ENCODE results near the gene PIEZO1. TPM values are rescaled to one million over a fixed set of nuclear protein-coding genes. Genes with fewer than 3 reads are reported as not detected.
A peak's percentile ranks its signal among the peaks of the same experiment; 100 is the strongest.
"Not testable (repeated sequence)": the region's sequence is repeated elsewhere in the genome, so short reads cannot be mapped to it uniquely, and the experiment has no call there.

The PIEZO1 gene
- total RNA-seq, 2 experiments from 2014 or later = 269 to 347 TPM

GRCh38 chr16:88790312-88791211 is 5.5 kb upstream of the PIEZO1 start:
- DNase-seq = peak; percentile 81
- peak overlapping the region; percentile 60 for H3K4me3 Mint-ChIP-seq
- peaks cover 53% of the 10 kb centered on the region for H3K4me1 Mint-ChIP-seq
- H3K36me3 Mint-ChIP-seq = no peaks in the 10 kb centered on the region
- peak overlapping the region; percentile 86 for H3K27ac Mint-ChIP-seq
- no peaks in the 10 kb centered on the region for H3K9me3 Mint-ChIP-seq (ENCODE audit: low read depth)
- ATAC-seq = peak; percentile 75
- no peaks in the 10 kb centered on the region for H3K27me3 Mint-ChIP-seq
- CTCF ChIA-PET = interaction anchor here (1.0 kb wide), 1 partner anchor 109 kb away, joined by 3 read pairs; no protein-coding TSS in a partner anchor

- Mint-ChIP-seq H3K27ac (peak overlapping the region; percentile 86), H3K4me3 (peak overlapping the region; percentile 60), H3K4me1 (peaks cover 46% of the 10 kb centered on the region), H3K36me3 (no peaks in the 10 kb centered on the region), H3K9me3 (ENCODE audit: low read depth) (no peaks in the 10 kb centered on the region), H3K27me3 (no peaks in the 10 kb centered on the region)
- CTCF ChIA-PET = interaction anchor here (1.0 to 4.9 kb wide), 2 partner anchors 47 to 108 kb away, joined by 3 to 17 read pairs; no protein-coding TSS in a partner anchor
- DNase-seq = no peak
- ATAC-seq = no peak
Measured at GRCh38 chr16:88789594-88789993, 4.6 kb upstream of the PIEZO1 start.

GRCh38 chr16:88788749-88789148 is 3.7 kb upstream of the PIEZO1 start:
- ATAC-seq; H3K9me3 Mint-ChIP-seq (ENCODE audit: low read depth); H3K27ac Mint-ChIP-seq; H3K4me3 Mint-ChIP-seq; DNase-seq; H3K27me3 Mint-ChIP-seq; H3K36me3 Mint-ChIP-seq: not testable (repeated sequence)
- CTCF ChIA-PET = interaction anchor here (4.9 kb wide), 1 partner anchor 46 kb away, joined by 17 read pairs; no protein-coding TSS in a partner anchor
- peaks cover 42% of the 10 kb centered on the region for H3K4me1 Mint-ChIP-seq

- Mint-ChIP-seq H3K4me1 (peaks cover 43% of the 10 kb centered on the region), H3K27me3 (no peaks in the 10 kb centered on the region), H3K36me3 (peaks cover 2% of the 10 kb centered on the region), H3K27ac (no peak overlapping the region), H3K9me3 (ENCODE audit: low read depth) (no peaks in the 10 kb centered on the region), H3K4me3 (no peak overlapping the region)
- no peak for ATAC-seq
- CTCF ChIA-PET = interaction anchor here (0.7 to 4.9 kb wide), 6 partner anchors 12 to 146 kb away, joined by 3 to 17 read pairs (median 4); partner anchors contain the start of gene APRT
- DNase-seq = no peak
Measured at GRCh38 chr16:88787579-88788314, 2.7 kb upstream of the PIEZO1 start.

- Mint-ChIP-seq H3K4me3 (peak overlapping the region; percentile 76), H3K4me1 (peaks cover 48% of the 10 kb centered on the region)
- CTCF ChIA-PET = interaction anchor here (0.6 to 7.7 kb wide), 10 partner anchors 10 to 80 kb away, joined by 3 to 90 read pairs (median 4); partner anchors contain the start of genes APRT and CDT1
Measured at GRCh38 chr16:88784856-88785105, 239 bp downstream of the PIEZO1 start.

GRCh38 chr16:88784074-88784855 is 755 bp downstream of the PIEZO1 start:
- H3K4me1 Mint-ChIP-seq = peaks cover 48% of the 10 kb centered on the region
- DNase-seq = peak; percentile 76
- H3K4me3 Mint-ChIP-seq = peak overlapping the region; percentile 76
- CTCF ChIA-PET = interaction anchor here (0.5 to 7.7 kb wide), 11 partner anchors 10 to 189 kb away, joined by 3 to 90 read pairs (median 4); partner anchors contain the start of genes APRT and CDT1
- H3K9me3 Mint-ChIP-seq (ENCODE audit: low read depth) = no peaks in the 10 kb centered on the region
- peaks cover 2% of the 10 kb centered on the region for H3K36me3 Mint-ChIP-seq
- H3K27ac Mint-ChIP-seq = peak overlapping the region; percentile 88
- ATAC-seq = peak; percentile 25
- H3K27me3 Mint-ChIP-seq = no peaks in the 10 kb centered on the region

More at GRCh38 chr16:88784856-88785105, 239 bp downstream of the PIEZO1 start:
- no peak for DNase-seq
- ATAC-seq = peak; percentile 13
- Mint-ChIP-seq H3K9me3 (ENCODE audit: low read depth) (no peaks in the 10 kb centered on the region), H3K36me3 (peaks cover 2% of the 10 kb centered on the region), H3K27ac (no peak overlapping the region), H3K27me3 (no peaks in the 10 kb centered on the region)

GRCh38 chr16:88783391-88784073 is 1.5 kb downstream of the PIEZO1 start:
- peak overlapping the region; percentile 88 for H3K27ac Mint-ChIP-seq
- no peaks in the 10 kb centered on the region for H3K9me3 Mint-ChIP-seq (ENCODE audit: low read depth)
- H3K4me1 Mint-ChIP-seq = peaks cover 49% of the 10 kb centered on the region
- no peaks in the 10 kb centered on the region for H3K27me3 Mint-ChIP-seq
- peak overlapping the region; percentile 76 for H3K4me3 Mint-ChIP-seq
- H3K36me3 Mint-ChIP-seq = peaks cover 2% of the 10 kb centered on the region
- CTCF ChIA-PET = interaction anchor here (0.5 to 7.7 kb wide), 10 partner anchors 11 to 188 kb away, joined by 3 to 90 read pairs (median 5); partner anchors contain the start of genes APRT and CDT1
- no peak for DNase-seq
- ATAC-seq = no peak

- DNase-seq = peak; percentile 81
- H3K36me3 Mint-ChIP-seq = peaks cover 3% of the 10 kb centered on the region
- ATAC-seq = peak; percentile 29
- H3K9me3 Mint-ChIP-seq (ENCODE audit: low read depth) = no peaks in the 10 kb centered on the region
- CTCF ChIA-PET = interaction anchor here (0.7 to 7.7 kb wide), 13 partner anchors 11 to 314 kb away, joined by 3 to 90 read pairs (median 4); partner anchors contain the start of genes APRT and CDT1
- peak overlapping the region; percentile 76 for H3K4me3 Mint-ChIP-seq
- H3K4me1 Mint-ChIP-seq = peaks cover 54% of the 10 kb centered on the region
- H3K27ac Mint-ChIP-seq = peak overlapping the region; percentile 88
- H3K27me3 Mint-ChIP-seq = no peaks in the 10 kb centered on the region
Measured at GRCh38 chr16:88782454-88783390, 2.3 kb downstream of the PIEZO1 start.

- H3K4me1 Mint-ChIP-seq = peaks cover 57% of the 10 kb centered on the region
- peak overlapping the region; percentile 76 for H3K4me3 Mint-ChIP-seq
- CTCF ChIA-PET = interaction anchor here (0.8 to 7.7 kb wide), 20 partner anchors 10 to 435 kb away, joined by 3 to 90 read pairs (median 4); partner anchors contain the start of genes APRT, CDT1, GALNS and TRAPPC2L
Measured at GRCh38 chr16:88781140-88782077, 3.6 kb downstream of the PIEZO1 start.

GRCh38 chr16:88780142-88781062 is 4.6 kb downstream of the PIEZO1 start:
- Mint-ChIP-seq H3K4me1 (peaks cover 54% of the 10 kb centered on the region), H3K9me3 (ENCODE audit: low read depth) (no peaks in the 10 kb centered on the region), H3K4me3 (peak overlapping the region; percentile 76), H3K36me3 (peaks cover 5% of the 10 kb centered on the region), H3K27me3 (no peaks in the 10 kb centered on the region), H3K27ac (peak overlapping the region; percentile 88)
- DNase-seq (no peak), ATAC-seq (no peak)
- CTCF ChIA-PET = interaction anchor here (0.6 to 7.7 kb wide), 17 partner anchors 9 to 436 kb away, joined by 3 to 90 read pairs (median 4); partner anchors contain the start of genes APRT, CDT1, GALNS and TRAPPC2L

More at GRCh38 chr16:88781140-88782077, 3.6 kb downstream of the PIEZO1 start:
- ATAC-seq (peak; percentile 50), DNase-seq (peak; percentile 85)
- Mint-ChIP-seq H3K9me3 (ENCODE audit: low read depth) (no peaks in the 10 kb centered on the region), H3K36me3 (peaks cover 5% of the 10 kb centered on the region), H3K27me3 (no peaks in the 10 kb centered on the region), H3K27ac (peak overlapping the region; percentile 88)
